ENCODE data around the gene PRKG1. TPM values are rescaled to one million over a fixed set of nuclear protein-coding genes. Genes with fewer than 3 reads are reported as not detected.

PRKG1 gene
- total and polyA plus RNA-seq, 2 experiments from 2014 or later = 18.2 to 21.1 TPM

GRCh38 chr10:51993475-51993874 is 919.2 kb downstream of the PRKG1 start:
- no peak overlapping the region for H3K27ac ChIP-seq (ENCODE audit: low read depth)
- Mint-ChIP-seq H3K36me3 (ENCODE audit: low read depth) (no peaks in the 10 kb centered on the region), H3K4me1 (peaks cover 19% of the 10 kb centered on the region; the same call in 2 of the 3 replicates), H3K27me3 (ENCODE audit: insufficient read depth, low read depth, poor library complexity) (no peaks in the 10 kb centered on the region), H3K9me3 (0 out of 3 replicates have a peak, but pooled peaks cover 3% of the 10 kb centered on the region), H3K4me3 (no peak overlapping the region), H3K27ac (no peak overlapping the region)
- no peaks in the 10 kb centered on the region for H3K27me3 ChIP-seq (ENCODE audit: insufficient read depth)
- no peaks in the 10 kb centered on the region for H3K79me2 ChIP-seq (replicated peaks; ENCODE audit: insufficient read depth)
- ATAC-seq (no peak), DNase-seq (ENCODE audit: low spot score) (no peak)
- H3K4me1 ChIP-seq (ENCODE audit: insufficient read depth) = peaks cover 16% of the 10 kb centered on the region; the same call in 1 of the 2 replicates
- H3K4me3 ChIP-seq = no peak overlapping the region
- H3K9me2 ChIP-seq (ENCODE audit: insufficient read depth) = no peaks in the 10 kb centered on the region
- TF ChIP-seq, protein P1, sequence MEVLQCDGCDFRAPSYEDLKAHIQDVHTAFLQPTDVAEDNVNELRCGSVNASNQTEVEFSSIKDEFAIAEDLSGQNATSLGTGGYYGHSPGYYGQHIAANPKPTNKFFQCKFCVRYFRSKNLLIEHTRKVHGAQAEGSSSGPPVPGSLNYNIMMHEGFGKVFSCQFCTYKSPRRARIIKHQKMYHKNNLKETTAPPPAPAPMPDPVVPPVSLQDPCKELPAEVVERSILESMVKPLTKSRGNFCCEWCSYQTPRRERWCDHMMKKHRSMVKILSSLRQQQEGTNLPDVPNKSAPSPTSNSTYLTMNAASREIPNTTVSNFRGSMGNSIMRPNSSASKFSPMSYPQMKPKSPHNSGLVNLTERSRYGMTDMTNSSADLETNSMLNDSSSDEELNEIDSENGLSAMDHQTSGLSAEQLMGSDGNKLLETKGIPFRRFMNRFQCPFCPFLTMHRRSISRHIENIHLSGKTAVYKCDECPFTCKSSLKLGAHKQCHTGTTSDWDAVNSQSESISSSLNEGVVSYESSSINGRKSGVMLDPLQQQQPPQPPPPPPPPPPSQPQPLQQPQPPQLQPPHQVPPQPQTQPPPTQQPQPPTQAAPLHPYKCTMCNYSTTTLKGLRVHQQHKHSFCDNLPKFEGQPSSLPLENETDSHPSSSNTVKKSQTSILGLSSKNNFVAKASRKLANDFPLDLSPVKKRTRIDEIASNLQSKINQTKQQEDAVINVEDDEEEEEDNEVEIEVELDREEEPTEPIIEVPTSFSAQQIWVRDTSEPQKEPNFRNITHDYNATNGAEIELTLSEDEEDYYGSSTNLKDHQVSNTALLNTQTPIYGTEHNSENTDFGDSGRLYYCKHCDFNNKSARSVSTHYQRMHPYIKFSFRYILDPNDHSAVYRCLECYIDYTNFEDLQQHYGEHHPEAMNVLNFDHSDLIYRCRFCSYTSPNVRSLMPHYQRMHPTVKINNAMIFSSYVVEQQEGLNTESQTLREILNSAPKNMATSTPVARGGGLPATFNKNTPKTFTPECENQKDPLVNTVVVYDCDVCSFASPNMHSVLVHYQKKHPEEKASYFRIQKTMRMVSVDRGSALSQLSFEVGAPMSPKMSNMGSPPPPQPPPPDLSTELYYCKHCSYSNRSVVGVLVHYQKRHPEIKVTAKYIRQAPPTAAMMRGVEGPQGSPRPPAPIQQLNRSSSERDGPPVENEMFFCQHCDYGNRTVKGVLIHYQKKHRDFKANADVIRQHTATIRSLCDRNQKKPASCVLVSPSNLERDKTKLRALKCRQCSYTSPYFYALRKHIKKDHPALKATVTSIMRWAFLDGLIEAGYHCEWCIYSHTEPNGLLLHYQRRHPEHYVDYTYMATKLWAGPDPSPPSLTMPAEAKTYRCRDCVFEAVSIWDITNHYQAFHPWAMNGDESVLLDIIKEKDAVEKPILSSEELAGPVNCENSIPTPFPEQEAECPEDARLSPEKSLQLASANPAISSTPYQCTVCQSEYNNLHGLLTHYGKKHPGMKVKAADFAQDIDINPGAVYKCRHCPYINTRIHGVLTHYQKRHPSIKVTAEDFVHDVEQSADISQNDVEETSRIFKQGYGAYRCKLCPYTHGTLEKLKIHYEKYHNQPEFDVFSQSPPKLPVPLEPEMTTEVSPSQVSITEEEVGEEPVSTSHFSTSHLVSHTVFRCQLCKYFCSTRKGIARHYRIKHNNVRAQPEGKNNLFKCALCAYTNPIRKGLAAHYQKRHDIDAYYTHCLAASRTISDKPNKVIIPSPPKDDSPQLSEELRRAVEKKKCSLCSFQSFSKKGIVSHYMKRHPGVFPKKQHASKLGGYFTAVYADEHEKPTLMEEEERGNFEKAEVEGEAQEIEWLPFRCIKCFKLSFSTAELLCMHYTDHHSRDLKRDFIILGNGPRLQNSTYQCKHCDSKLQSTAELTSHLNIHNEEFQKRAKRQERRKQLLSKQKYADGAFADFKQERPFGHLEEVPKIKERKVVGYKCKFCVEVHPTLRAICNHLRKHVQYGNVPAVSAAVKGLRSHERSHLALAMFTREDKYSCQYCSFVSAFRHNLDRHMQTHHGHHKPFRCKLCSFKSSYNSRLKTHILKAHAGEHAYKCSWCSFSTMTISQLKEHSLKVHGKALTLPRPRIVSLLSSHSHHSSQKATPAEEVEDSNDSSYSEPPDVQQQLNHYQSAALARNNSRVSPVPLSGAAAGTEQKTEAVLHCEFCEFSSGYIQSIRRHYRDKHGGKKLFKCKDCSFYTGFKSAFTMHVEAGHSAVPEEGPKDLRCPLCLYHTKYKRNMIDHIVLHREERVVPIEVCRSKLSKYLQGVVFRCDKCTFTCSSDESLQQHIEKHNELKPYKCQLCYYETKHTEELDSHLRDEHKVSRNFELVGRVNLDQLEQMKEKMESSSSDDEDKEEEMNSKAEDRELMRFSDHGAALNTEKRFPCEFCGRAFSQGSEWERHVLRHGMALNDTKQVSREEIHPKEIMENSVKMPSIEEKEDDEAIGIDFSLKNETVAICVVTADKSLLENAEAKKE (CRISPR knock-in tag; IDR thresholded peaks at IDR 0.05) = no peak
- TF ChIP-seq CTCF (conservative IDR thresholded peaks at IDR 0.05; ENCODE audit: low read depth in 2 of 2) = no peak
- TF ChIP-seq ZNF331 (CRISPR knock-in tag; IDR thresholded peaks at IDR 0.05; ENCODE audit: low read depth) = no peak
- TF ChIP-seq ZNF114 (CRISPR knock-in tag; IDR thresholded peaks at IDR 0.05) = no peak
- TF ChIP-seq REST (IDR thresholded peaks at IDR 0.05; ENCODE audit: unreplicated experiment) = no peak
- TF ChIP-seq CREB1 (CRISPR knock-in tag; IDR thresholded peaks at IDR 0.05; ENCODE audit: low read depth) = no peak
- TF ChIP-seq STAT1 (IDR thresholded peaks at IDR 0.05; ENCODE audit: unreplicated experiment) = no peak
- no peaks in the 10 kb centered on the region for H3F3A ChIP-seq (replicated peaks; ENCODE audit: low read depth)
- no peaks in the 10 kb centered on the region for H3K36me3 ChIP-seq (ENCODE audit: insufficient read depth)
- H3K4me2 ChIP-seq = no peak overlapping the region
- H2AFZ ChIP-seq = no peak overlapping the region
- no peaks in the 10 kb centered on the region for H4K20me1 ChIP-seq (replicated peaks; ENCODE audit: insufficient read depth)

Data from GM23338 (cell line).